SHP77 treated with DMSO at 0.1 percent for 48 hours (cell line): ENCODE measurements around the gene LBP.
"Not testable (repeated sequence)": the region's sequence is repeated elsewhere in the genome, so short reads cannot be mapped to it uniquely, and the experiment has no call there.

Experiments used
- DNase-seq: peaks from one replicate; lab custom pipeline; 2025; lab: John Stamatoyannopoulos, UW

The LBP gene

GRCh38 chr20:38346247-38346651, at the start of gene LBP:
Gene LBP (plus strand): TSS chr20:38346482. CDS start chr20:38346517, 35 bp downstream.
- no peak for DNase-seq

GRCh38 chr20:38297916-38298674, 48.2 kb upstream of the LBP start:
- no peak for DNase-seq

- no peak for DNase-seq
Observed at GRCh38 chr20:38298768-38299288, 47.5 kb upstream of the LBP start.

GRCh38 chr20:38299963-38300362, 46.3 kb upstream of the LBP start:
- DNase-seq = no peak

GRCh38 chr20:38300438-38300837, 45.8 kb upstream of the LBP start:
- DNase-seq = no peak

GRCh38 chr20:38301309-38301708, 45.0 kb upstream of the LBP start:
- DNase-seq = no peak

GRCh38 chr20:38302786-38303185, 43.5 kb upstream of the LBP start:
- DNase-seq = no peak

GRCh38 chr20:38303908-38304379, 42.3 kb upstream of the LBP start, which contains the start of gene BPI:
Gene BPI (plus strand): TSS chr20:38304156. CDS start chr20:38304224, 68 bp downstream.
- DNase-seq = no peak

GRCh38 chr20:38304845-38305447, 41.3 kb upstream of the LBP start:
- no peak for DNase-seq

- DNase-seq = no peak
Observed at GRCh38 chr20:38305541-38305940, 40.7 kb upstream of the LBP start.

- no peak for DNase-seq
Observed at GRCh38 chr20:38306379-38306778, 39.9 kb upstream of the LBP start.

GRCh38 chr20:38307371-38308046, 38.8 kb upstream of the LBP start:
- DNase-seq = no peak

GRCh38 chr20:38308047-38308438, 38.2 kb upstream of the LBP start:
- DNase-seq = no peak

GRCh38 chr20:38308447-38308846, 37.8 kb upstream of the LBP start:
- no peak for DNase-seq

- no peak for DNase-seq
Observed at GRCh38 chr20:38311091-38311490, 35.2 kb upstream of the LBP start.

- DNase-seq = no peak
Observed at GRCh38 chr20:38311491-38311890, 34.8 kb upstream of the LBP start.

GRCh38 chr20:38313676-38314075, 32.6 kb upstream of the LBP start:
- DNase-seq = no peak

GRCh38 chr20:38314350-38314749, 31.9 kb upstream of the LBP start:
- not testable (repeated sequence) for DNase-seq

GRCh38 chr20:38315290-38315966, 30.9 kb upstream of the LBP start:
- no peak for DNase-seq

GRCh38 chr20:38316341-38316740, 29.9 kb upstream of the LBP start:
- no peak for DNase-seq

- DNase-seq = no peak
Observed at GRCh38 chr20:38317422-38317821, 28.9 kb upstream of the LBP start.

- DNase-seq = no peak
Observed at GRCh38 chr20:38320221-38320620, 26.1 kb upstream of the LBP start.
